ENCODE measurements around the gene FHL1.

Gene FHL1

DNA sequence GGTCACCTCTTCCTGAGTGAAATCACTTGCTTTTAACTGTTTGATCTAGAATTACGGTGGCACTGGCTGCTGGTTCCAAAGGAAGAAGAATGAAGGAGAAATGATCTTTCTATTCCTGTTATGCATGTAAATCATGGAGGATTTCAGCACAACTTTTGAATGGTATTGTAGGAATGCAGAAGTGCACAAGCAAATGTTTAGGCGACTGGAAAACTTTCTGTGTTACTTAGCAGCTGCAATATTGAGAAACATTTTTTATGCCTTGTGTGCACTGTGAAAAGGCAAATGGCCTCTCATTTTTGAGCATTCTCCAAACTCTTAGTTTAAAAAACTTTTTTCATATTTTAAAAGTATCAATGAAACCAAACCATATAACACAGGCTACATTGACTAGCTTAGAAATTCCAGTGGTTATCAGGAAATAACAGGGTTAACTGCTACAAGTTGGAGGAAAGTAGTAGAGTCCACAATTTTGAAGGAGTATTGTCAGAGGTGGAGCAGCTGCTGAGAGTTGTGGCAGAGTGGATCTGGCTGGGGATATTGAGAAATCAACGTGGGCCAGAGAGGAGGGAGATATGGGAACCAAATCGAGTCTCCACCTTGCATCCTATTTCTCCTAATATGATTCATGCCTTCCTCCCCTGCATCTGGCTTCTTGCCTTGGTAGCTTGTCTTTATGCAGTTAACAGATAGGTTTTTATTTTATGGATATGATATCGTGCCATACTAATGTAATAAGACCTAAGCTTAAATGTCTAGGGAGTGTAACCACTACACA is 32.0 kb upstream of the FHL1 start:
- H3K36me3 ChIP-seq (ENCODE audit: insufficient read depth, insufficient read length, low read length) = no peaks in the 10 kb centered on the region
- H3K9me3 ChIP-seq (ENCODE audit: insufficient read depth, low read length) = no peaks in the 10 kb centered on the region
- no peaks in the 10 kb centered on the region for H3K4me1 ChIP-seq (ENCODE audit: insufficient read depth, insufficient read length)
- H3K4me3 ChIP-seq (ENCODE audit: insufficient read length, low read depth) = no peak overlapping the region
- no peak for DNase-seq (ENCODE audit: low read depth, low spot score)
- H3K27me3 ChIP-seq (ENCODE audit: insufficient read depth, insufficient read length) = no peaks in the 10 kb centered on the region
- TF ChIP-seq YY1 (IDR thresholded peaks at IDR 0.05; ENCODE audit: insufficient read depth, insufficient read length) (no peak), SUZ12 (IDR thresholded peaks at IDR 0.05; ENCODE audit: extremely low read depth, insufficient read depth, insufficient read length) (no peak), ZNF274 (IDR thresholded peaks at IDR 0.05; ENCODE audit: low read depth, low read length) (no peak)
- no peak overlapping the region for H3K9ac ChIP-seq (ENCODE audit: insufficient read length, low read depth)

DNA sequence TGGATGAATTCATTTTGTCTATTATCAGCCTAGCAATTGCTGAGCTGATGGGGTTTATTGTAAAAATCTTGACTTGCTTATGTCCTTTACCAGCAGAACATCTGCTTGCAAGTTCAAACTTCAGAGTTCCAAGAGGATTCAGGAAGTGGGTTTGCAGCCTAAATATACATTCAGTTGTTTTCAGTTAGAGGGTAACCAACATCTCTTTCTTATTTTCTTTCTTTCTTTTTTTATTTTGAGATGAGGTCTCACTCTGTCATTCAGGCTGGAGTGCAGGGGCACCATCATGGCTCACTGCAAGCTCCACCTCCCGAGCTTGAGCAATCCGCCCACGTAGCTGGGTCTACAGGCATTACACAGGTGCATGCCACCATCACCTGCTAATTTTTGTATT is 31.4 kb upstream of the FHL1 start:
- no peaks in the 10 kb centered on the region for H3K4me1 ChIP-seq (ENCODE audit: insufficient read depth, insufficient read length)
- H3K4me3 ChIP-seq (ENCODE audit: insufficient read length, low read depth) = no peak overlapping the region
- H3K9me3 ChIP-seq (ENCODE audit: insufficient read depth, low read length) = no peaks in the 10 kb centered on the region
- H3K9ac ChIP-seq (ENCODE audit: insufficient read length, low read depth) = no peak overlapping the region
- H3K27me3 ChIP-seq (ENCODE audit: insufficient read depth, insufficient read length) = no peaks in the 10 kb centered on the region
- DNase-seq (ENCODE audit: low read depth, low spot score) = no peak
- H3K36me3 ChIP-seq (ENCODE audit: insufficient read depth, insufficient read length, low read length) = no peaks in the 10 kb centered on the region
- TF ChIP-seq YY1 (IDR thresholded peaks at IDR 0.05; ENCODE audit: insufficient read depth, insufficient read length) = no peak
- no peak for TF ChIP-seq ZNF274 (IDR thresholded peaks at IDR 0.05; ENCODE audit: low read depth, low read length)
- no peak for TF ChIP-seq SUZ12 (IDR thresholded peaks at IDR 0.05; ENCODE audit: extremely low read depth, insufficient read depth, insufficient read length)

DNA sequence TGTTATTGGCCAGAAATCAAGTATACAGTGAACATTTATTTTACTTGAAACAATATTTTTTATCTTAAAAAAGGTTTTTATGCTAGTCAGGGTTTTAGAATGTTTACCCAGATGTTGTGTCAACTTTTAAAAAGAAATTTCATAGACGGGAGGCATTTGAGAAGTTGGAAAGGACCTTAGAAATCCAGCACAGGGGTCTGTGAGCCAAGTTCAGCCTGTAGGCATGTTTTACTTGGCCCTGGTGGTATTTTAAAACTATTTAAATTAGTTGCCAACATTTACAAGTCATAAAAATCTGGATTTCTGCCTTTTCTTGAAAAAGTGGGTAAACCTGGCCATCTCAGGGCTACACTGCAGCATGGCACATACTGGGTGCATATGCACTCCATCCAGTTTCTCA is 25.5 kb upstream of the FHL1 start:
- H3K36me3 ChIP-seq (ENCODE audit: insufficient read depth, insufficient read length, low read length) = no peaks in the 10 kb centered on the region
- no peak overlapping the region for H3K4me3 ChIP-seq (ENCODE audit: insufficient read length, low read depth)
- no peaks in the 10 kb centered on the region for H3K4me1 ChIP-seq (ENCODE audit: insufficient read depth, insufficient read length)
- no peaks in the 10 kb centered on the region for H3K9me3 ChIP-seq (ENCODE audit: insufficient read depth, low read length)
- DNase-seq (ENCODE audit: low read depth, low spot score) = no peak
- TF ChIP-seq SUZ12 (IDR thresholded peaks at IDR 0.05; ENCODE audit: extremely low read depth, insufficient read depth, insufficient read length) (no peak), ZNF274 (IDR thresholded peaks at IDR 0.05; ENCODE audit: low read depth, low read length) (no peak), YY1 (IDR thresholded peaks at IDR 0.05; ENCODE audit: insufficient read depth, insufficient read length) (no peak)
- no peak overlapping the region for H3K9ac ChIP-seq (ENCODE audit: insufficient read length, low read depth)
- no peaks in the 10 kb centered on the region for H3K27me3 ChIP-seq (ENCODE audit: insufficient read depth, insufficient read length)

DNA sequence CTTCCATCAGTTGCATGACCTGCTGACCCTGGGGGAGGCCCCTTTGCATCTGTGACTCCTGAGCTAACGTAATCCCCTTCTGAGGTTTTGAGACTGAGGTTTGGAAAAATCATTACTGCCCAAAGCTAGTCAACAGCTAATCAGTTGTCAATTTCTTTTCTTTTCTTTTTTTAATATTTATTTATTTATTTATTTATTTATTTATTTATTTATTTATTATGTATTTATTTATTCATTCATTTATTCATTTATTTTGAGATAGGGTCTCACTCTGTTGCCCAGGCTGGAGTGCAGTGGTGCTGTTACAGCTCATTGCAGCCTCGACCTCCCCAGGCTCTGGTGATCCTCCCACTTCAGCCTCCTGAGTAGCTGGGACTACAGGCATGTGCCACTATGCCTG is 25.1 kb upstream of the FHL1 start:
- H3K27me3 ChIP-seq (ENCODE audit: insufficient read depth, insufficient read length) = no peaks in the 10 kb centered on the region
- DNase-seq (ENCODE audit: low read depth, low spot score) = no peak
- no peak overlapping the region for H3K9ac ChIP-seq (ENCODE audit: insufficient read length, low read depth)
- H3K36me3 ChIP-seq (ENCODE audit: insufficient read depth, insufficient read length, low read length) = no peaks in the 10 kb centered on the region
- no peaks in the 10 kb centered on the region for H3K9me3 ChIP-seq (ENCODE audit: insufficient read depth, low read length)
- TF ChIP-seq ZNF274 (IDR thresholded peaks at IDR 0.05; ENCODE audit: low read depth, low read length) (no peak), YY1 (IDR thresholded peaks at IDR 0.05; ENCODE audit: insufficient read depth, insufficient read length) (no peak), SUZ12 (IDR thresholded peaks at IDR 0.05; ENCODE audit: extremely low read depth, insufficient read depth, insufficient read length) (no peak)
- H3K4me3 ChIP-seq (ENCODE audit: insufficient read length, low read depth) = no peak overlapping the region
- H3K4me1 ChIP-seq (ENCODE audit: insufficient read depth, insufficient read length) = no peaks in the 10 kb centered on the region

GRCh38 chrX:136125106-136125505 is 22.2 kb upstream of the FHL1 start:
- Histone ChIP-seq H3K4me3 (ENCODE audit: insufficient read length, low read depth) (no peak overlapping the region), H3K9ac (ENCODE audit: insufficient read length, low read depth) (no peak overlapping the region)
- no peak for TF ChIP-seq YY1 (IDR thresholded peaks at IDR 0.05; ENCODE audit: insufficient read depth, insufficient read length)
- no peak for TF ChIP-seq SUZ12 (IDR thresholded peaks at IDR 0.05; ENCODE audit: extremely low read depth, insufficient read depth, insufficient read length)
- no peak for TF ChIP-seq ZNF274 (IDR thresholded peaks at IDR 0.05; ENCODE audit: low read depth, low read length)

GRCh38 chrX:136126371-136126770 is 21.0 kb upstream of the FHL1 start:
- DNase-seq (ENCODE audit: low read depth, low spot score) = no peak
- TF ChIP-seq YY1 (IDR thresholded peaks at IDR 0.05; ENCODE audit: insufficient read depth, insufficient read length) (no peak), ZNF274 (IDR thresholded peaks at IDR 0.05; ENCODE audit: low read depth, low read length) (no peak), SUZ12 (IDR thresholded peaks at IDR 0.05; ENCODE audit: extremely low read depth, insufficient read depth, insufficient read length) (no peak)
- Histone ChIP-seq H3K4me1 (ENCODE audit: insufficient read depth, insufficient read length) (no peaks in the 10 kb centered on the region), H3K9ac (ENCODE audit: insufficient read length, low read depth) (no peak overlapping the region), H3K27me3 (ENCODE audit: insufficient read depth, insufficient read length) (no peaks in the 10 kb centered on the region), H3K9me3 (ENCODE audit: insufficient read depth, low read length) (no peaks in the 10 kb centered on the region), H3K4me3 (ENCODE audit: insufficient read length, low read depth) (no peak overlapping the region), H3K36me3 (ENCODE audit: insufficient read depth, insufficient read length, low read length) (no peaks in the 10 kb centered on the region)

More at GRCh38 chrX:136125106-136125505, 22.2 kb upstream of the FHL1 start:
- no peak for DNase-seq (ENCODE audit: low read depth, low spot score)
- H3K27me3 ChIP-seq (ENCODE audit: insufficient read depth, insufficient read length) = no peaks in the 10 kb centered on the region
- H3K9me3 ChIP-seq (ENCODE audit: insufficient read depth, low read length) = no peaks in the 10 kb centered on the region
- H3K4me1 ChIP-seq (ENCODE audit: insufficient read depth, insufficient read length) = no peaks in the 10 kb centered on the region
- no peaks in the 10 kb centered on the region for H3K36me3 ChIP-seq (ENCODE audit: insufficient read depth, insufficient read length, low read length)

DNA sequence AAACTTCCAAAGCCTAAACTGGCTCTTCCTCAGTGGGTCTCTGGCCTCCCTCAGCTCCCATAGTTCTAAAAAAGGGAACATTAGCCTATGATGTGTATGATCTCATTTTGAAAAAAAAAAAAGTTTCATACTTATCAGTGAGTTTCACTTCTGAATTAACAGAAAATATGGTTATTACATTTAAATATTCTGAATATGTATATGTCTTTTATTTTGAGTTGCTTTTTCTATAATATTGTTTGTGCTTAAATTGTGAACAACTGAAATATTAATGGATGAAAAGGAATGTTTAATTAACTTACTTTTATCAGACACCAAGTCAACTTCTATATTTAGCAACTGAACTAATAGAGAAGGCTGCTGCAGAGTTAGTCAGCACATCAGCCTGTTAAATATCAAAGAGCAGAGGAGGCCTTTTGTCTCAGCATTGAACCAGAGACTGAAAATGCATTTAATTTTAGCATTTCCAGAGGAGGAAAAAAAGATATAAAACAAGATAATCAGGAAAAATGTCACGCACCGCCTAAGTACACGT is 20.4 kb upstream of the FHL1 start:
- no peak overlapping the region for H3K9ac ChIP-seq (ENCODE audit: insufficient read length, low read depth)
- H3K4me1 ChIP-seq (ENCODE audit: insufficient read depth, insufficient read length) = no peaks in the 10 kb centered on the region
- DNase-seq (ENCODE audit: low read depth, low spot score) = no peak
- no peaks in the 10 kb centered on the region for H3K9me3 ChIP-seq (ENCODE audit: insufficient read depth, low read length)
- H3K4me3 ChIP-seq (ENCODE audit: insufficient read length, low read depth) = no peak overlapping the region
- H3K27me3 ChIP-seq (ENCODE audit: insufficient read depth, insufficient read length) = no peaks in the 10 kb centered on the region
- H3K36me3 ChIP-seq (ENCODE audit: insufficient read depth, insufficient read length, low read length) = no peaks in the 10 kb centered on the region
- TF ChIP-seq YY1 (IDR thresholded peaks at IDR 0.05; ENCODE audit: insufficient read depth, insufficient read length) (no peak), SUZ12 (IDR thresholded peaks at IDR 0.05; ENCODE audit: extremely low read depth, insufficient read depth, insufficient read length) (no peak), ZNF274 (IDR thresholded peaks at IDR 0.05; ENCODE audit: low read depth, low read length) (no peak)

Measured in NT2/D1 (cell line).